ENCODE results near the gene RNF167. TPM values are rescaled to one million over a fixed set of nuclear protein-coding genes. Genes with fewer than 3 reads are reported as not detected.
A peak's percentile ranks its signal among the peaks of the same experiment; 100 is the strongest.

The RNF167 gene
- total RNA-seq, 1 donor from 2014 or later = 10.3 TPM

DNA sequence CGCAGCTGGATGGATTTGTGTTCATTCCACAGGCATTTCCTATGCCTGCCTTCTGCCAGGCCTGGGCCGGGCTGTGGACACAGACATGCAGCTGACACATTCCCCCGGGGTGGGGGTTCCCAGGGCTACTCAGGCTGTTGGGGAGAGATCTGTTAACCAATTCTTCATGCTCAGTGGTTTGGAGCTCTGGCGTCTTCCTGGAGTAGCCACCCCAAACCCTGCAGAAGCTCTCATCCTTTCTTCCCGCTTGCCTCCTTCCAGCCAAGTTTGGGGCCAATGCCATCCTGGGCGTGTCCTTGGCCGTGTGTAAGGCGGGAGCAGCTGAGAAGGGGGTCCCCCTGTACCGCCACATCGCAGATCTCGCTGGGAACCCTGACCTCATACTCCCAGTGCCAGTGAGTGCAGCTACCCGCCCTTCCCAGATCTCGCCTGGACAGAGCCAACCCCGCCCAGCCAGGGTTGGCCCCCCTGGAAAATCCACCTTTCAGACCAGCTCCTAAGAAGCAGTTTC, 13.4 kb downstream of the RNF167 start:
- DNase-seq = no peak

DNA sequence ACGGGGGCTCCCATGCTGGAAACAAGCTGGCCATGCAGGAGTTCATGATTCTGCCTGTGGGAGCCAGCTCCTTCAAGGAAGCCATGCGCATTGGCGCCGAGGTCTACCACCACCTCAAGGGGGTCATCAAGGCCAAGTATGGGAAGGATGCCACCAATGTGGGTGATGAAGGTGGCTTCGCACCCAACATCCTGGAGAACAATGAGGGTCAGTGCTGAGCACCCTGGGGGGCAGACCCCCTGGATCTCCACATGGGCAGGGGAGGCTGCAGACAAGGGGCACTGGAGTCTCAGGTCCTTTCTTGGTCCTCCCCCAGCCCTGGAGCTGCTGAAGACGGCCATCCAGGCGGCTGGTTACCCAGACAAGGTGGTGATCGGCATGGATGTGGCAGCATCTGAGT, 15.0 kb downstream of the RNF167 start:
- DNase-seq = no peak

DNA sequence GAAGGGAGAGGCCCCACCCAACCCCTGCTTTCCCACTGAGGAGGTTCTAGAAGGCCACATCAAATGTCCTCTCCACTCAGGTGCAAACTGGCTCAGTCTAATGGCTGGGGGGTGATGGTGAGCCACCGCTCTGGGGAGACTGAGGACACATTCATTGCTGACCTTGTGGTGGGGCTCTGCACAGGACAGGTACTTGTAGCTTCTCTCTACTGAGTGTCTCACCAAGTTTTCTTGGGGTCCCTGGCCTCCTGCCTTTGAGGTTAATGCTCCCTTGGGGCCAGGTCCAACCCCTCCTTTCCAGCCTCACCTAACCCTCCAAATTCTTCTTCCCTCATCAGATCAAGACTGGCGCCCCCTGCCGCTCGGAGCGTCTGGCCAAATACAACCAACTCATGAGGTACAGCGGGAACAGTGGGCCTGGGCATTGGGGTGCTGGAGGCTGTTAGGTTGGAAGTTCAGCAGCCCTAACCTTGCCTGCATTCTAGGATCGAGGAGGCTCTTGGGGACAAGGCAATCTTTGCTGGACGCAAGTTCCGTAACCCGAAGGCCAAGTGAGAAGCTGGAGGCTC, 16.5 kb downstream of the RNF167 start:
- DNase-seq = no peak

DNA sequence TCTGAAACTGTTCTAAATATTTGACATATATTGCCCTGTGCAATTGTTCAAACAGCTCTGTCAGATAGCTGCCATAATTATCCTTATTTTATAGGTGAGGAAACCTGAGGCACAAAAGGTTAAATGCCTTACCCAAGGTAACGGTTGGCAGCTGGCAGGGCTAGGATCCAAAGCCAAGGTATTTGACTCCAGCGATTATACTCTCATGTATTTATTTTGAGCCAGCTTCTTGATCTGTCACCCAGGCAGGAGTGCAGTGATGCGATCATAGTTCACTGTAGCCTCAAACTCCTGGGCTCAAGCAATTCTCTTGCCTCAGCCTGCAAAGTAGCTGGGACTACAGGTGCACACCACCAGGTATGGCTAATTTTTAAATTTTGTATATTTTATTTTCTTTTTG, 18.0 kb downstream of the RNF167 start:
- no peak for DNase-seq

DNA sequence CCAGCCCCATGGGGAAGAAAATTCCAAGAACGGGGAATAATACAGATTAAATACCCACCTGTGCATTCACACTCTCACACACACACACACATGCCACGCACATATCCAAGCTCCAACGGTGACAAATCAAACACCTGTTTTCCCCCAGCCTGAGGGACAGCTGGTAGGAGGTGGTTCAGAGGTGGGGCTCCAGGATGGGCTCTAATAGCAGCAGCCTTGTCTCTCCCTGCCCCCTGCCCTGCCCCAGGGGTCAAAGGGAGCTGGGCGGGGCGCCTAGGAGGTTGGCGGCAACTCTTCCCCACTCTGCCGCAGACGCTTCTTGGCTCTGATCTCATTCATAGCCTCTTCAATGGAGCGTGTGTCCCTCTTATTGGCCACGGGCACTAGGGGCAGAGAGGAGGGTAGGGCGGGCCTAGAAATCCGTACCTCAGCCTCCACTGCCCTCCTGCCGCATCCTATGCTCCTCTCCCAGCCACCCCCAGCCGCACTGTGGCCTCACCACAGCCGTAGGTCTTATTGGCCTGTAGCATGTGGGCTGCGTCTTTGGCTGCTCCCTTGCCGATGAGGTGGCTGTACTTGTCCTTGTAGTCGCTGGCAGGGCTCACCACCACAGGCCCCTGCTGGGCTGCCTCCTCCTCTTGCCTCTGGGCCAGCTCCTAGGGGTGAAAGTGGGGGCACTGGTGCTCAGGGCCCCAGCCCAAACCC, 19.3 kb downstream of the RNF167 start:
- no peak for DNase-seq

DNA sequence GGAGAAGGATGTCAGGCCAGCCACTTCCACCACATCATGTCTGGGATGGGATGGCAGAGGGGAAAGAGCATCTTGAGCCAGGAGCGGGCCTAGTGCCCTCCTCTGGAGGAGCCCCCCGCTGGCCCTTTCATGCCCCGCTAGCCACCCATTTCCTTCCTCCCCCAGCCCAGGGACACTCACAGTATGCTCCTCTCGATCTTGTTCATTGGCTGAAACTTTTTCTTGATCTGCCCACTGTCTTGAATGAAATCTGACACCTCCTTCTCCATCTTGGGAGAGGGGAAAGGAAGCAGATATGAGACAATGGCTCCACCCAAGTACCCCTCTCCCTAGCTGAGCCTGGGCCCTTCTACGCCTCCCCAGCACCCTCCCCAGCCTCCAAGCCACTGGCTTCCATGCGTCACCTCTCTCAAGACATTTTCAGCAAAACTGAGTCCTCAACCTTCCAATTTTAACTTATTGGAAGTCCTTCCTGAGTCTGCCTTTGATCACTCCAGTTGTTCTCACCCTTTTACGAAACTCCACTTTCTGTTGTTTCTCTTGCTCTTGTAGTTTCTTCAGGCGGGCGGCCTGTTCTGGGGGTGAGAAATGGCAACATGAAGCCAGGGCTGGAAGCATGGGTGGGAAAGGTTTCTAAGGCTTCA, 20.3 kb downstream of the RNF167 start:
- no peak for DNase-seq

DNA sequence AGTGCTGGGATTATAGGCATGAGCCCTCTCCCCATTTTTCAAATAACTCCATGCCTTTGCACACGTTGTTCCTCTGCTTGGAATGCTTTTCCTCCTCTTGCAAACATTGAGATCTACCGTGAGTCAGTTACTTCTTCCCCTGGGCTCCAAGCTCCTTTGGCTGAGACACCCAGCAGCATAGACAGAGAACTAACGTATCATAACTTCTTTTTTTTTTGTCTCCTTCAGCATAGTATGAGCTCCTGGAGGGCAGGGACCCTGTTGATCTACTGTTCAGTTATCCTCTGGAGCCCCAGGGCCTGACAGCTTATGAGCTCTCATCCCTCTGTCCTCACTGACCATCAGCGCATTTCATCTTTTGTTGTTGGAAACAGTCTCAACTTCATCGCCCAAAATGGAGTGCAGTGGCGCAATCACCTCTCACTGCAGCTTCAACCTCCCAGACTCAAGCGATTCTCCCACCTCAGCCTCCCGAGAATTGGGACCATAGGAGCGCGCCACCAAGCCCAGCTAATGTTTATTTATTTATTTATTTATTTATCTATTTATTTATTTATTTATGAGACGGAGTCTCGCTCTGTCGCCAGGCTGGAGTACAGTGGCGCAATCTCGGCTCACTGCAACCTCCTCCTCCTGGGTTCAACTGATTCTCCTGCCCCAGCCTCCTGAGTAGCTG, 25.4 kb downstream of the RNF167 start:
- DNase-seq = no peak

DNA sequence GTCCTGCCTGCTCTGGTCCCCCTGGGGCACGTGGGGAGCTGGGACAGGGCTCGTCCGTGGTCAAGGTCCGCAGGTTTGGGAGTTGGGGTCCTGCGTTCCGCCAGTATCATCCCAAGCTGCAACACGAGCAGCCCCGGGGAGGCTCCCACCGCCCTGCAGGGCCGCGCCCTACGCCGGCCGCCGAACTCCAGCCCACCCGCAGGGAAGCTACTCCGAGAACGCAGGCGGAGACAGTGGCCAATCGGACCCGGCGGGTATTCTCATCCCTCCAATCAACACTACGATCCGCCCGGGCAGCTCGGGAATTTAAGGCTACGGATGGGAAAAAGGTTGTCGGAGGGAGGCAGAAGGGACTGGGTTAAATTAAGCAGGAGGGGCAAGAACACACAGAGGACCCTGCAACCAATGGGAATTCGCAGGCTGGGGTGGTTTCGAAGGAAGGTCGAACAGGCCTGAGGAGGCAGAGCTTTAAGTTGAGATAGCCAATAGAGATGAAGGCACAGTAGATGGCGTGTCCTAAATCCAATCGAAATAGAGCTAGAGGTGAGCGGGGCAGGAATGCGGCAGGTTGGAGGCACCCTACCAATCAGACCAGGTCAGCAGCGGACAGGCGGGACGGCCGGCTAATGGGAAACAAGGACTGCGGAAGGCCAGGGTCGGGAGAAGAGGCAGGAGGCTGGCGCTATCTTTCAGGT, 26.9 kb downstream of the RNF167 start:
- DNase-seq = peak; percentile 98

DNA sequence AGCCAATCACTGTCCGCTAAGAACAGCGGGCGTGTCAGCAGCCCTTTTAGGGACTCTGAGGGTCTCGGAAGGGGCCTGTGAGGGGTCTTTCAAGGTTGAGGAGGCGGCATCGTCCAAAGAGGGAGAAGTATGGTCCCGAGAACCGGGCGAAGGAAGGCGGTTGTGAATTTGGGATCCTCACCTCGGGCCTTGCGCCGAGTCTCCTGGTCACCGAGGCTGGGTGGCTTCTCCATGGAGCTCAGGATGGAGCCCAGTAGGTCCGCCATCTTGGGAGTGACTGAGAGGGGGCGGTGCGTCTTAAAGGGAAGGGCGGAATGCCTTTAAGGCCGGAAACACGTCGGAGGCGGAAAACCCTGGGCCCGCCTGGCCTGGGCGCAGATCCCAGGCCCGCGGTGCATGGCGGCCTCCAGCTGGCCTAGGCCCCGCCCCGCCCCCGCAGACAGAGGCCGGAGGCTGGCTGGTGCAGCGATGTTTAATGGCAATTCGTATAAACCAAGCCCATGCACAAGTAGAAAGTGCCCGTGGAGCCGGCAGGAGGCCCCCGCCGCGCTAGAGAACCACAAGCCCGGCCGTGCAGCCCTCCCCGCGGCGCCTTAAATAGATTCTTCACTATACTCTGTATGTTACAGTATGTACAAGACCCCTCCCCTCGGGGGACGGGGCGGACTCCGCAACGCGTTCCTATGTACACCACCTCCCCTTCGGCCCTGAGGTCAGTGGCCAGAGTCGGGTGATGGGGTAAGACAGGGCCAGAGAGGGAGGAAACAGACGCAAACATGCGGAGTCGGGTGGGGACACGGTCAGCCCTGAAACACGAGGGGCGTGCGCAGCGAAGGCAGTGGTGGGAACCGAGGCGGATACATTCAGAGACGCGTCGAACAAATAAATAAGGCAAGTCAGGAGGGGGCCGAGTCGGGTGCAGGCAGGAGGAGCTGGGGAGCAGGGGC, 27.7 kb downstream of the RNF167 start, which contains the start of gene SPAG7:
TSS of gene SPAG7 (minus strand) at position 279 of the 947 bp plus-strand sequence. CDS start at position 266, 13 bp downstream.
- peak; percentile 95 for DNase-seq

DNA sequence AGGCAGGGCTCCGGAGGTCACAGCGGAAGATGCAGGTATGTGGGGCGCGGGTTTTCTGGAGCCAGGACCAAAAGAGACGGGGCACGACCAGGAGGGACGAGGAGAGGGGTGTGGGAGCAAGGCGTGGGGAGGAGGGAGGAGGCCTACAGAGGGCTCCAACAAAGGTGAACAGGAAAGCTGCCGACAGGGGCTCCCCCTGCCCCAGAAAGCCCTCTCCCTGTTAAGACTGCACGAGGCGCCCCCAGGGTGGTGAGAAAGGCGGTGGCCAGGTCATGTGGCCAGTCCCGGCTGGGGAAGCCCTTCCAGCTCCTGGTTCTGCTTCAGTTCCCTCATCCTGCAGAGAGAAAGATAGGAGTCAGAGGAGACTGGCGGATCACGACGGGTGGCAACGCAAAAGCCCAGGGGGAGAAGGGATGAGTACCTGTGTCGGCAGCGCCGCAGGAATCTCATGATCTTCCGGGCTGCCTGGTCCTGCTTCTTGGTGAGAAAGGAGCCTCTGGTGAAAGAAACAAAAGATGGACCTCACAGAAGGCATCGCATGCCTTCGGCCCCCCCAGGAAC, 28.5 kb downstream of the RNF167 start:
- DNase-seq = no peak

DNA sequence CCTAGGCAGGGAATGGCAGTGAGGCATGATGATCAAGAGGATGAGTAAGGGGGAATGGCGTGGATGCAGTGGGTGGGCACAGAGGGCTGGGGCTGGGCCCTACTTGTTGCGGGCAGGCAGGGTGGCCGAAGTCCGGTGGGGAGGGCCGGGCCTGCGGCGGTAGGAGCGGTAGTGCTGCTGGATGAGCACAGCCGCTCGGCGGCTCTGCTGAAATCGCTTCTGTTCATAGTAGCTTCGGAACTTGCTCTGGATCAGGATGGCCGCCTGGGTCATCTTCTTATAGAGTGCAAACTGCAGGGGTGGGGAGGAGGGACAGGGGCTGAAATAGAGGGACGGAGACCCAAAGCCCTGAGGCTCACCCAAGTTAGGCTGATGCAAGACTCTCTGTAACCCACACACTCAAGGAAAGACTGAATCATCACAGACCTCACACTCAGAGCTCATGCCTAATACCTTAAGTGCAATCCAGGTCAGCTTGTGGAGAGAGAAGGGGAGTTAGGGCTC, 29.0 kb downstream of the RNF167 start:
- no peak for DNase-seq

DNA sequence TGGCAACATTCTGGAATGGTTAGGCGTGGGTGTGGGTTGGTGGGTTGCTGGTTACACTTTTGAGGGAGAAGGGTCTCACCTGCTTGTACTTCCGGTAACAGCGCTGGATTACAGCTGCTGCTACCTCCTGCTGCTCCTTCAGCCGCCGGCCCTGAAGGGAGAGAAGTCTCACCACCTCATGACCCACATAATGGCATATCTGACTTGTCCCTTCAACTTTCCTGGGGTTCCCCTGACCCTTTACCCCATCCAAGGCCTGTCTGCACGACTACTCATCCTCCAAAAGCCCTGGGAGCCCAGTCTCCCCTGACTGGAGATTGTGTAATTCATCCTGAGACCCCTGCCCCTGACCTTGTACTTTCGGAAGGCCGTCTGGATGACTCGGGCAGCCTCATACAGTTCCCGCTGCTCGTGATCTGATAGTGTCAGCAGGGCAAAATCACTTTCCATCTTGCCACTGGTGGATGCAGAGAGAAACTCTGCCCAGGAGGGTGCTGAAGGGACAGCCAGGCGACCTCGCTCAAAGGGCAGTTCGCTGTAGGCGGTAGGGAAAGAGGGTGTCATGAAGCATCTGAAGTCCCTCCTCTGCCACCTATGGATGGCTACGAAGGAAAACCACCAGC, 29.6 kb downstream of the RNF167 start:
- no peak for DNase-seq

DNA sequence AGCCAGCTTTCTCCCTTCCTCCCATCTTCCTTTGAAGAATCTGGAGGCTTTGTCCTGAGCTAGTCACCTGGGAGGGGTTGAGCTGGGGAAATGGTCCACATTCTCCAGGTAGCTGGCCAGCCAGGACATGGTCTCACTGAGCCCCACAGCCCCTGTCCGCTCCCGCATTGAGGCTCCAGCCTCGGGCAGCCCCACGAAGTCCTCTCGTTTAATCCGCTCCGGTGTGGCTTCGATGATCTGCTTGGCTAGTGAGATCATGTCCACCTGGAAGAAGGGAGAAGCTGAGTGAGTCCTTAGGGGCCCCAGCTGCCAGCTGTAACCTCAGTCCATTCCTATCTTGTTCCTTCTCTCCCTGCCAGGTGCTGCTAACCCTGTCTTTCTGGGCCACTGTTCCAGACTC, 30.2 kb downstream of the RNF167 start:
- no peak for DNase-seq

DNA sequence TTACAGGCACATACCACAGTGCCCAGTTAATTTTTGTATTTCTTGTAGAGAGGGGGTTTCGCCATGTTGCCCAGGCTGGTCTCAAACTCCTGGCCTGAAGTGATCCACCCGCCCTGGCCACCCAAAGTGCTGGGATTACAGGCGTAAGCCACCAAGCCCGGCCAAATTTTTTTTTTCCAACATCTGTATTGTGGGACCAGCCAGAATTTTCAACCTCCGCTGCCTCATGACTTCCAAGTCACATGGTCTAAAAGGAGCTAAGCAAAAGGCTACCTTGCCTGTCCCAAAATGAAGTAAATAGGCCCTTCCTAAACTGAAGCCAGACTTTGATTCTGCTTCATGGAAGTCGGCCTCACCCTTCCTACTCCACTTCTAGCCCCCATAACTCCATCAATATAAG, 31.8 kb downstream of the RNF167 start:
- DNase-seq = no peak

DNA sequence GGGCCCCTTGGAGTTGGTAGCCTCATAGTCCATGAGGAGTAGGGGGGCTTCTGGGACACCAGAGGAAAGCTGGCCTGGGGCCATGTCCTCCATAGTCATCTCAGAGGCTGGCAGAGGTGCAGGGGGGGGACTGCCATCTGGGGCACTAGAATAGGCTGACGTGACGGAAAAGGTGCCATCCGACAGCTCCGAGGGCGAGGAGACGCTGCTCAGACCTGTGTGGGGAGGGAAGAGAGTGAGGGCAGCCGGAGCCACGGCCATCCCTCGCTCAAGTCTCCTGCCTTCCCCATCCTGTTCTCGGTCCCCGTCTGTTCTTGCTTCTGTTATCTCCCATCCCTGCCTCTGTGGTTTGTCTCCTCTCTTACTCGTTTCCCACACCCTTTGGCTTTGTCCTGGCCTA, 32.3 kb downstream of the RNF167 start:
- no peak for DNase-seq

DNA sequence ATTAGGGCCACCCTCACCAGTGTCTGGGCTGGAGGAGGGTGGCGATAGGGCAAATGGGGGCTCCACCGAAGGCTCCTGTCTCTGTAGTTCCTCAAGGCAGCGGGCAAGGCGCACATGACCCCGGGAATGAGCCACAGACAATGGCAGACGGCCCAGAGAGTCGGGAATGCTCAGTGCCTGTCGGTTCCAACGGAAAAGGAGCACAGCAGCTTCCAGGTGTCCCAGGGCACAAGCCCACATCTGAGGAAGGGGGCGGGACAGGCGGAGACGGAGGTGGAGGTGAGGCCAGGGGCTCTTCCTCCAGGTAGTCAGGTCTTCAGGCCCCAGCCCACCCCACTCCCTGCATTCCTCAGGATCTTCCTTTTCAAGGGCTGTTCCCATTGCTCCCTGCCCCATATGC, 32.7 kb downstream of the RNF167 start:
- no peak for DNase-seq

DNA sequence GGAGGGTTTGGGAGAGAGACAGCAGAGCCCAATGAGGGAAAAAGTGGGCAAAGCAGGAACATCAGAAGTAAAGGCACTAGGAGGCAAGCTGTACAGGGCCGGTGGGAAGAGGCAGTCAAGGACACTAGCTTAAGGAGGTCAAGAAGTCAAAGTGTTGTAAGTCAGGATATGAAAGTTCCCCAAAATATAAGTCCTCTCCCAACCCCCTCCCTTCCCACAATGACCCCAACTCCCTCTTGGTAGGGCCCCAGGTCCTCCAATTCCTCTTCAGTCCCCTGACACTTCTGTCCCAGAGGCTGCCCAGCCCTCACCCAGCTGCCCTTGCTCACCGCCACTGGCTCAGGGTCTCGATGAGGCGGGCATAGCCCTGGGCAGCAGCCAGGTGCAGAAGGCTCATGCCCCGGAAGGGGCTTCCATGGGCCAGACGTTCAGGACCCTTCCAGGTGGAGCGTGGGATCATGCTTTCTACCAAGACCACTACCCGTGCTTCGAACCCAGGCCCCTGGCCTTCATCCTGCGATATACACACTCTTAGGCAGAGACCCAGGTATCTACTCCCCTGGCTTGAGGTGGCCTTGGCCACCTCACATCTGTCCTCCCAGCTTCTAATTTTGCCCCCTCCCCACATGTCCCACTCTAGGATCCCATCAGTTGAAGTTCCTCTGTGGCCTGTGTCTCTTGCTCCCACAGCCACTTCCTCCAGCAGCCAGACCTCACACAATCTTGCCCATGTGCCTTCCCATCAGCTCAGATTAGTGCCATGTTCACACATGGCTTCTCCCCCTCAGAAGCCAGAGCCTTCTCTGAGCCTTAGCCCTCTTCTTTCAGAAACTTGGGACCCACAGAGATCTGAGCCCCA, 33.4 kb downstream of the RNF167 start:
- no peak for DNase-seq

DNA sequence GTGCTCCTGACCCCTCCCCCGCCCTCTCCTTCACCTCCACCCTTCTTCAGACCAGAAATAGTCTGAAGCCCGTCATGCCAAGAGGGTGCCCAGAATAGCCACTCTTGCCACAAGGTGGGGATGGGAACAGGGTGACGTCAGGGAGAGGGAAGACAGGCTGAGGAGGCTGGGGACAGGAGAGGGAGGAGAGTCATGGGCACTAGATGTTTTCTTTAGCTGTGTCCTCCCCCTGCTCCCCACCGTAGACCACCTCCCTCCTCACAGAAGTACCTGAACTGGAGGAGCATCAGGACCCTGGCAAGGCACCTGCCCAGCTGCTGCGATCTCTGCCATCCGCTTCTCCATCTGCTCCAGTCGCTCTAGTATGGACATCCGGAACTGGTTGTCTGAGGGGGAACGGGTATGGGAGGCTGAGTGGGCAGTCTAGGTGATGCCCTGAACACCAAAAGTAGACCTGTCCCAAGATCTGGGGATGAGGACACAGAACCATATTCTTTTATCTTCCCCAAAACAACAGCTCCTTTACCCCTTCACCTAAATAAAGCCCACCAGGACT, 34.1 kb downstream of the RNF167 start:
- no peak for DNase-seq

DNA sequence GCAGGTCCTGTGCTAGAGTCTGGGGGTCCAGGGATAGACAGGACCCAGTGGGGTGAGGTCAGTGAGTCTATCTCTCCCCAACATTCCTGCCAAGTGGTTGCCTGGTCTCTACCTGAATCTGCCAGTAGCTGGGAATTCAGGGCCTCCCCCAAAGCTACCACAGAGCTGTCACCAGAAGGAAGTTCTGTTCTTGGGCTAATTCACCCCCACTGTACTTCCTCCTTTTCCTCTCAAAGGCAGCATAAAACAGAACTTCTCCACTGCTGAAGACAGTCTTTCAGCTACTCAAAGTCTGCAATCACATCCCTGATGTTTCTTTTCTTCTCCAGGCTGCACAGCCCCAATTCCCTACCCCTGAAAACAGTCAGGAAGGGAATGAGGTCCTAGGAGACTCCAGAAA, 38.7 kb downstream of the RNF167 start:
- no peak for DNase-seq

All from occipital lobe (tissue), 2 donors.